ENCODE measurements around the gene SLC35C1.

Gene SLC35C1

DNA sequence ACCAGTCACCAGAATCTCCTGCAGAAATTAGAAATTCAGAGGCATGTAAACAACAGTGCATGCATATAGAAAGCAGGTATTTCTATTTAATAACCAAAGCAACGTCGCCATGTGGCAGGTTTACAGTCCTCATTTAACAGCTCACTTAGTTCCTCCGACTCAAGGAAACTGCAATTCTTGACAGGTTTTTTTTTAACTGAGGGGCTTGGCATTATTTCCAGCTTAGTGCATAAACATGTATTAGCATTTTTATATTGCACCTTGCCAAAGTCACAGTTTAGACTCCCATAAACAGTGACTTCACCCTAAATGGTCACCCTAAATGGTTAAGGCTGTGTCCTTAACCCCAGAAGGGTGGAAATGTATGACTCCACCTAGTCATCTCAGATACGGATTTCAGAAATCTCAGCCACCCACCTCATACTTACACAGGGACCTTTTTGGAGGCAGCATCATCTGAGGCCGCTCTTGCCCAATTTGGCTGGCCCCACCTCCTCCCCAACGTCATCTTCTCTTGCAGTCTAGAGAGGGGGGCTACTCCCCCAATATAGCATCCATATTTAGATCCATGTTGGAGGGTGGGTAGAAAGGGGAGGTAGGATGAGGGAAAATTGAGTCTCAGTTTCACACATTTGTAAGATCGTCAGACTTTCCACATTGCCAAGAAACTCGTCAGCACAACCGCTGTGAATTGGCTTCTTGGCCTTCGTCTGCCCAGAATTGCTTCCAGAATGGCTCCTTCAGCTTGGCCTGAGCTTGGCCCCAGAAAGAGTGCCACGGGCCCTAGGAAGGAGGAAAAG is 31.8 kb upstream of the SLC35C1 start:
- H3K36me3 Mint-ChIP-seq (ENCODE audit: insufficient read depth): peaks cover 3% of the 10 kb centered on the region
- peaks cover 0 to 7% of the 10 kb centered on the region in 2 donors for H3K27me3 Mint-ChIP-seq
- DNase-seq (no peak), ATAC-seq (replicated peaks) (no peak)
- H3K27ac Mint-ChIP-seq: no peak overlapping the region
- peak overlapping the region; percentile 52 to 99 for H3K4me3 Mint-ChIP-seq
- H3K4me1 Mint-ChIP-seq (ENCODE audit: low read depth in 2 of 2): peaks cover 15 to 25% of the 10 kb centered on the region in 2 donors
- H3K9me3 Mint-ChIP-seq: no peaks in the 10 kb centered on the region

DNA sequence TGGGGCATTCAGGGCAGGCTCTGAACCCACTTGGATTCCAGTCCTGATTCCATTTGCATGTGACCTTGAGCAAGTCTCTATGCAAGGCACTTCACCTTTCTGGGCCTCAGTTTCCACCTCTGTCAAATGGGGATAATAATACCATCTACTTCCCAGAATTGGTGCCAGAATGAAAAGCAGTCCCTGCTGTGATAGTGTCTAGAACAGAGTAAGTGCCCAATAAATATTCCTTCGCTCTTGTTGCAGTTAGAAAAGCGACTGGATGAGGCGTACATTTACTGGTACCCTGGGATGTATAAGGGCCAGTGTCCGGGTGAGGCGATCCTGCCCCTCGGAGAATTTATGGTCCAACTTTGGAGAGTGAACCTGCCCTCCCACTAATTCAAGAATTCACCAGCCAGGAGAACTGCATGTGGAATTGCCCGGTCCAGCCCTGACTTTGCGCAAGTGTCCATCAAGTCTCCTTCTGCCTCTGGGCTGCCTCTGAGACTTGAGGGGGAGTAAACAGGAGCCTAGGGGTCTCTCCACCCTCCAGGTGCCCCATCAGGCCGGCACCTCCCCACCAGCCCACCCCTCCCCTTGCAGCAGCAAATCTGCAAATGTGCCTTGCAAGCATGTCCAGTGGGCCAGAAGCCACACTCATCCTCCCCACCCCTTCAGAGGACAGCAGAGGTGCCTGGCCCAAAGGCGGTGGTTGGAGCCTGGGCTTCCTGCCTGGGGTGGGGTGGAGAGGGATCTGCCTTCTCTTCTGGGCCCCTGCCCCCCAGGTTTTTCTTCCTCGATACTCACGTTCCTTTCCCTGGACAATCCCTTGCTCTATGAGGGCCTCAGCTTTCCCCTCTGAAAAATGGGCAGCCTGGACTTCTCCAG is 30.9 kb upstream of the SLC35C1 start:
- DNase-seq: no peak
- Mint-ChIP-seq H3K27ac (peak overlapping the region in 1 of 2 donors; percentile 10), H3K36me3 (ENCODE audit: insufficient read depth) (peaks cover 3% of the 10 kb centered on the region), H3K27me3 (peaks cover 0 to 7% of the 10 kb centered on the region in 2 donors), H3K4me3 (no peak overlapping the region), H3K9me3 (no peaks in the 10 kb centered on the region), H3K4me1 (ENCODE audit: low read depth in 2 of 2) (peaks cover 15 to 25% of the 10 kb centered on the region in 2 donors)
- no peak for ATAC-seq (replicated peaks)

DNA sequence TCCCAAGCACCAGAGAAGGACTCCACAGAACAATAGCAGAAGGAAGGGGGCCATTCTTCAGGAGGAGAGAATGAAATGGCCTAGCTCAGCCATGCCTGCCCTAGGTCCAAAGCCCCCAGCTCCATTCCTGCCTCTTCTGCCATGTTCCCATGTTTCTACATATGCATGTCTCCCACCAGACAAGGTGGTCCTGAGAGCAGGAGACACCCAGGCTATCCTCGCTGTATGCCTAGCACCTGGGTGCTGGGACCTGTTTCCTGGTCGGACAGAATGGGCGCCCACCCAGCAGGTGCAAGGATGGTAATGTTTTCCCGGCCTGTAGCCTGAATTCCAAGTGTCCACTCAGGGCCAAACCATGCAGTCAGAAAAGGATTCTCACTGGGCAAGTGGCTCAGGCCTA is 30.2 kb upstream of the SLC35C1 start:
- Mint-ChIP-seq H3K36me3 (ENCODE audit: insufficient read depth) (peaks cover 7% of the 10 kb centered on the region), H3K4me1 (ENCODE audit: low read depth in 2 of 2) (peaks cover 15 to 25% of the 10 kb centered on the region in 2 donors)

GRCh38 chr11:45777127-45777969 is 27.6 kb upstream of the SLC35C1 start:
- Mint-ChIP-seq H3K27me3 (peaks cover 0 to 38% of the 10 kb centered on the region in 2 donors), H3K27ac (no peak overlapping the region), H3K36me3 (ENCODE audit: insufficient read depth) (peaks cover 7% of the 10 kb centered on the region), H3K4me3 (no peak overlapping the region), H3K4me1 (ENCODE audit: low read depth in 2 of 2) (peaks cover 2 to 10% of the 10 kb centered on the region in 2 donors), H3K9me3 (no peaks in the 10 kb centered on the region)
- no peak for ATAC-seq (replicated peaks)
- DNase-seq: no peak

More for the DNA sequence above, 30.2 kb upstream of the SLC35C1 start:
- Mint-ChIP-seq H3K27ac (no peak overlapping the region), H3K27me3 (peaks cover 0 to 13% of the 10 kb centered on the region in 2 donors), H3K4me3 (no peak overlapping the region), H3K9me3 (no peaks in the 10 kb centered on the region)
- DNase-seq (no peak), ATAC-seq (replicated peaks) (no peak)

GRCh38 chr11:45778341-45778740 is 26.6 kb upstream of the SLC35C1 start:
- H3K27me3 Mint-ChIP-seq: peaks cover under 1 to 48% of the 10 kb centered on the region in 2 donors
- H3K9me3 Mint-ChIP-seq: no peaks in the 10 kb centered on the region
- no peak for ATAC-seq (replicated peaks)
- H3K36me3 Mint-ChIP-seq (ENCODE audit: insufficient read depth): peaks cover 7% of the 10 kb centered on the region
- no peak for DNase-seq
- peaks cover 0 to 1% of the 10 kb centered on the region in 2 donors for H3K4me1 Mint-ChIP-seq (ENCODE audit: low read depth in 2 of 2)
- H3K4me3 Mint-ChIP-seq: no peak overlapping the region
- H3K27ac Mint-ChIP-seq: no peak overlapping the region

DNA sequence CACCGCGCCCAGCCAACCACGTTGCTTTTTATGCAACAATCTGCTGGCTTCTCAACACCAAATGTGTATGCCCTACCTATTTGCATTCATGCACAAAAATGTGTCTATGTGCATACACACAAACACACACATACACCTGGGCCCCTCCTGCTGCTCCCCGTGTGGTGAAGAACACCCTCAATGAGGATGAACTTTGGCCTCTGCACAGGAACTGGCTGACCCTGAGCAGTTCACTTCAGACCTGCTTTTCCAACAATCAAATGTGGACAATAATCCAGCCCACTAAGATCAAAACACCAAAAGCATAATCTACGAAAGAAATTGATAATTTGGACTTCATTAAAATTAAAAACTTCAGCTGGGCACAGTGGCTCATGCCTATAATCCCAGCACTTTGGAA is 25.3 kb upstream of the SLC35C1 start:
- no peak overlapping the region for H3K27ac Mint-ChIP-seq
- no peak for ATAC-seq (replicated peaks)
- peaks cover 9 to 58% of the 10 kb centered on the region in 2 donors for H3K27me3 Mint-ChIP-seq
- H3K36me3 Mint-ChIP-seq (ENCODE audit: insufficient read depth): peaks cover 7% of the 10 kb centered on the region
- no peak for DNase-seq
- no peaks in the 10 kb centered on the region for H3K4me1 Mint-ChIP-seq (ENCODE audit: low read depth in 2 of 2)
- H3K9me3 Mint-ChIP-seq: no peaks in the 10 kb centered on the region
- H3K4me3 Mint-ChIP-seq: no peak overlapping the region

- Mint-ChIP-seq H3K27me3 (peaks cover 29 to 70% of the 10 kb centered on the region in 2 donors), H3K4me1 (ENCODE audit: low read depth in 2 of 2) (no peaks in the 10 kb centered on the region), H3K9me3 (no peaks in the 10 kb centered on the region), H3K36me3 (ENCODE audit: insufficient read depth) (peaks cover 3% of the 10 kb centered on the region), H3K27ac (no peak overlapping the region), H3K4me3 (no peak overlapping the region)
- ATAC-seq (replicated peaks): no peak
- no peak for DNase-seq
Measured at GRCh38 chr11:45786272-45786671, 18.7 kb upstream of the SLC35C1 start.

DNA sequence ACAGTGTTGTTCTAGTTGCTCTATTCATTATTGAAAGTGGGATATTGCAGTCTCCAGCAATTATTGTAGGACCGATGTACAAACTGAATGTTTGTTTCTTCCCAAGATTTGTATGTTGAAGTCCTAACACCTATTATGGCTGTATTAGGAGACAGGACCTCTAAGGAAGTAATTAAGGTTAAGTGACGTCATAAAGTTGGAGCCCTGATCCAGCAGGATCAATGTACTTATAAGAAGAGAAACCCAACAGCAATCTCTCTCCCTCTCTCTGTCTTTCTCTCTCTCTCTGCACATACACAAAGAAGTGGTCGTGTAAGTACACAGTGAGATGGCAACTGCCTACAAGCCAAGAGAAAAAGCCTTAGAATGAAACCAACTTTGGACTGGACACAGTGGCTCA is 16.1 kb upstream of the SLC35C1 start:
- Mint-ChIP-seq H3K36me3 (ENCODE audit: insufficient read depth) (peaks cover 3% of the 10 kb centered on the region), H3K4me3 (no peak overlapping the region), H3K27me3 (peaks cover 23 to 60% of the 10 kb centered on the region in 2 donors), H3K27ac (no peak overlapping the region), H3K9me3 (no peaks in the 10 kb centered on the region), H3K4me1 (ENCODE audit: low read depth in 2 of 2) (no peaks in the 10 kb centered on the region)
- ATAC-seq (replicated peaks): no peak
- DNase-seq: no peak

DNA sequence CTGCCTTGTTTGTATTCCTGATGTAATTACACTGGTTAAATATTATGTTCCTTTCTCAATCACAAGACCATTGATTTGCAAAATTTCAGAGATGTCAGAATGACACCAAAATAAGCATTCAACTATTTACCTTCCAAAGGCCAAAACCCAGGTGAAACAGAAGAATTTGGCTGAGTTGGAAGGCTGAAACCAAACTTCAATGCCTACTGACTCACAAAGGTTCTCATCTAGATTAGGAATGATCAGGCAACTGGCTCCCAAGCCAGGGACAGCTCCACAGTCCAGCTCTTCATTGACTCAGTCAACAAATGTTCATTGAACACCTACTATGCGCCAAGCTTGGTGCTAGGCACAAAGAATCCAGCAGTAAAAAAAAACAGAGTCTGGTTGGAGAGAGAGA is 13.4 kb upstream of the SLC35C1 start:
- Mint-ChIP-seq H3K4me1 (ENCODE audit: low read depth in 2 of 2) (no peaks in the 10 kb centered on the region), H3K9me3 (no peaks in the 10 kb centered on the region), H3K4me3 (no peak overlapping the region), H3K36me3 (ENCODE audit: insufficient read depth) (no peaks in the 10 kb centered on the region), H3K27me3 (peaks cover 19 to 46% of the 10 kb centered on the region in 2 donors), H3K27ac (no peak overlapping the region)
- DNase-seq (no peak), ATAC-seq (replicated peaks) (no peak)

GRCh38 chr11:45794169-45794568 is 10.8 kb upstream of the SLC35C1 start:
- Mint-ChIP-seq H3K9me3 (no peaks in the 10 kb centered on the region), H3K27ac (no peak overlapping the region), H3K36me3 (ENCODE audit: insufficient read depth) (no peaks in the 10 kb centered on the region), H3K4me3 (no peak overlapping the region), H3K4me1 (ENCODE audit: low read depth in 2 of 2) (no peaks in the 10 kb centered on the region), H3K27me3 (peaks cover 6 to 37% of the 10 kb centered on the region in 2 donors)
- ATAC-seq (replicated peaks) (no peak), DNase-seq (no peak)

DNA sequence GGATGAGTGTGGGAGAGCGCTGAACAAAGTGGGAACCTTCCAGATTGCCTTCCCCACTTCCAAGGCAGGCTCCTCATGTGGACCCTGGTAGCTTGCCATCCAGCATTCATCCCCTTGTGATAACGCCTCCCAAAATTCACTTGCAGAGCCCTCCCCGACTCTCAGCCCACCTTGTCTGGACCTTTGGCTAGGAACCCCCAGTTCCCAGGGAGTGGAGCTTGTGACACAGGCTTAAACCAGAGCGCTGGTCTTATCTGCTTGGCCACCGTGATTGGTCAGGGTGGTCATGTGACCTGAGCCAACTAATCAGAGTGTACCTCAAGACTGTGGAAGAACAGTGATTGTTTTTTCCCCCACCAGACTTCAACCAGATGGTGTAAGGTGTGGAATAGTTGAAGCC is 9.6 kb upstream of the SLC35C1 start:
- Mint-ChIP-seq H3K27me3 (peaks cover 6 to 25% of the 10 kb centered on the region in 2 donors), H3K36me3 (ENCODE audit: insufficient read depth) (no peaks in the 10 kb centered on the region), H3K27ac (no peak overlapping the region), H3K4me1 (ENCODE audit: low read depth in 2 of 2) (no peaks in the 10 kb centered on the region), H3K9me3 (no peaks in the 10 kb centered on the region), H3K4me3 (no peak overlapping the region)
- no peak for DNase-seq
- ATAC-seq (replicated peaks): no peak

- ATAC-seq (replicated peaks): no peak
- no peak for DNase-seq
- no peak overlapping the region for H3K27ac Mint-ChIP-seq
- peaks cover 6 to 22% of the 10 kb centered on the region in 2 donors for H3K27me3 Mint-ChIP-seq
- H3K4me1 Mint-ChIP-seq (ENCODE audit: low read depth in 2 of 2): peaks cover 0 to 3% of the 10 kb centered on the region in 2 donors
- H3K36me3 Mint-ChIP-seq (ENCODE audit: insufficient read depth): no peaks in the 10 kb centered on the region
- no peak overlapping the region for H3K4me3 Mint-ChIP-seq
- no peaks in the 10 kb centered on the region for H3K9me3 Mint-ChIP-seq
Measured at GRCh38 chr11:45796461-45796861, 8.5 kb upstream of the SLC35C1 start.

- ATAC-seq (replicated peaks) (no peak), DNase-seq (no peak)
- H3K36me3 Mint-ChIP-seq (ENCODE audit: insufficient read depth): no peaks in the 10 kb centered on the region
- peaks cover 5 to 7% of the 10 kb centered on the region in 2 donors for H3K27me3 Mint-ChIP-seq
- peaks cover 0 to 3% of the 10 kb centered on the region in 2 donors for H3K4me1 Mint-ChIP-seq (ENCODE audit: low read depth in 2 of 2)
- no peak overlapping the region for H3K4me3 Mint-ChIP-seq
- H3K27ac Mint-ChIP-seq: no peak overlapping the region
- H3K9me3 Mint-ChIP-seq: no peaks in the 10 kb centered on the region
Measured at GRCh38 chr11:45798793-45799441, 6.0 kb upstream of the SLC35C1 start.
